Mammary epithelial cell (primary cell): ENCODE results near the gene ADARB2.

Source experiments
- EZH2 ChIP-seq: IDR thresholded peaks from 2 replicates; pipeline ENCODE4 v1.6.1; 2012; ENCODE audit warnings: low read length, inconsistent platforms, borderline replicate concordance
- TF ChIP-seq, protein P1 (sequence below), 2 donors: IDR thresholded peaks in 1 of 2; conservative IDR thresholded peaks in 1 of 2; 2 replicates each; pipeline ENCODE4 v1.5.1; 2011 to 2012; ENCODE audit warnings: inconsistent platforms in 2 of 2, low read length in 2 of 2, mild to moderate bottlenecking in 2 of 2, control low read depth in 1 of 2, low read depth in 1 of 2; ENCODE audit not compliant: insufficient read depth in 1 of 2; ENCODE audit errors: extremely low read depth in 1 of 2

GRCh38 chr10:1327759-1328158, 409.6 kb downstream of the ADARB2 start:
- TF ChIP-seq, protein P1, sequence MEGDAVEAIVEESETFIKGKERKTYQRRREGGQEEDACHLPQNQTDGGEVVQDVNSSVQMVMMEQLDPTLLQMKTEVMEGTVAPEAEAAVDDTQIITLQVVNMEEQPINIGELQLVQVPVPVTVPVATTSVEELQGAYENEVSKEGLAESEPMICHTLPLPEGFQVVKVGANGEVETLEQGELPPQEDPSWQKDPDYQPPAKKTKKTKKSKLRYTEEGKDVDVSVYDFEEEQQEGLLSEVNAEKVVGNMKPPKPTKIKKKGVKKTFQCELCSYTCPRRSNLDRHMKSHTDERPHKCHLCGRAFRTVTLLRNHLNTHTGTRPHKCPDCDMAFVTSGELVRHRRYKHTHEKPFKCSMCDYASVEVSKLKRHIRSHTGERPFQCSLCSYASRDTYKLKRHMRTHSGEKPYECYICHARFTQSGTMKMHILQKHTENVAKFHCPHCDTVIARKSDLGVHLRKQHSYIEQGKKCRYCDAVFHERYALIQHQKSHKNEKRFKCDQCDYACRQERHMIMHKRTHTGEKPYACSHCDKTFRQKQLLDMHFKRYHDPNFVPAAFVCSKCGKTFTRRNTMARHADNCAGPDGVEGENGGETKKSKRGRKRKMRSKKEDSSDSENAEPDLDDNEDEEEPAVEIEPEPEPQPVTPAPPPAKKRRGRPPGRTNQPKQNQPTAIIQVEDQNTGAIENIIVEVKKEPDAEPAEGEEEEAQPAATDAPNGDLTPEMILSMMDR (conservative IDR thresholded peaks at IDR 0.05 in 1 of 2, IDR thresholded peaks at IDR 0.05 in 1 of 2; ENCODE audit: extremely low read depth in 1 of 2, insufficient read depth in 1 of 2, low read depth in 1 of 2, low read length in 2 of 2), result no peak
- no peak for TF ChIP-seq EZH2
